ENCODE data around the gene DKKL1. TPM values are rescaled to one million over a fixed set of nuclear protein-coding genes. Genes with fewer than 3 reads are reported as not detected.

DKKL1 gene
- total and polyA plus RNA-seq, 2 experiments from 2014 or later: 0.76 to 2.9 TPM

DNA sequence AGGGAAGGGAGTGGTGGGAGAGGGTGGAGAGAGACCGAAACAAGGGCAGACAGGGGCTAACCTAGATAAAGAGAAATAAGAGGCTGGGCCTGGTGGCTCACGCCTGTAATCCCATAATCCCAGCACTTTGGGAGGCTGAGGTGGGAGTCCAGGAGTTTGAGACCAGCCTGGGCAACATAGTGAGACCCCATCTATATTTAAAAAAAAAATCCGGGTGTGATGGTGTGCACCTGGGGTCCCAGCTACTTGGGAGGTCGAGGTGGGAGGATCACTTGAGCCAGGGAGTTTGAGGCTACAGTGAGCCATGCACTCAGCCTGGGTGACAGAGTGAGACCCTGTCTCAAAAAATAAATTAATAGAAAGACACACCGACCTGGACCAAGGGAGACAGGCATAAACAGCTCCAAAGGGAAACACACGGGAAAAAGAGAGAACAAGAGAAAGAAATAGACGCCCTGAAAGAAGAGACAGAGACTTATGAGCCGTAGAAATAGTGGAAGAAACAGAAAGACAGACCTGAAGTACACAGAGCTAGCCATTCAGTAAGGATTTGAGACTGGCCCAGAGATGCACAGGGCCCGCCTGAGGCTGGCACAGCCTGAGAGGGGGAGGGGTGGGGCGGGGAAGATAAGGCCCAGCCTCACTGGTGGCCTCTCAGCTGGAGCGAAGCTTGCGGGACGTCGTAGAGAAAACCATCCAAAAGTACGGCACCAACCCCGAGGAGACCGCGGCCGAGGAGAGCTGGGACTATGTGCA, 26.2 kb upstream of the DKKL1 start:
- Mint-ChIP-seq H3K27me3 (ENCODE audit: insufficient read depth, low read depth, poor library complexity) (peaks cover 43% of the 10 kb centered on the region), H3K4me3 (peak overlapping the region; percentile 73), H3K4me1 (peaks cover 24% of the 10 kb centered on the region), H3K27ac (no peak overlapping the region), H3K9me3 (no peaks in the 10 kb centered on the region; the same call in 2 of the 3 replicates), H3K36me3 (ENCODE audit: low read depth) (peaks cover 27% of the 10 kb centered on the region)
- no peak for ATAC-seq
- Histone ChIP-seq H3K27me3 (ENCODE audit: insufficient read depth) (peaks cover 24% of the 10 kb centered on the region), H3K9me2 (ENCODE audit: insufficient read depth) (no peaks in the 10 kb centered on the region), H3K4me3 (peak overlapping the region; percentile 57), H4K20me1 (replicated peaks; ENCODE audit: insufficient read depth) (peaks cover 8% of the 10 kb centered on the region; the same call in 1 of the 2 replicates), H2AFZ (no peak overlapping the region), H3K4me2 (peak overlapping the region; percentile 90), H3K79me2 (replicated peaks; ENCODE audit: insufficient read depth) (no peaks in the 10 kb centered on the region), H3K4me1 (ENCODE audit: insufficient read depth) (peaks cover 15% of the 10 kb centered on the region), H3F3A (replicated peaks; ENCODE audit: low read depth) (peaks cover 10% of the 10 kb centered on the region; the same call in 1 of the 2 replicates), H3K36me3 (ENCODE audit: insufficient read depth) (peaks cover 7% of the 10 kb centered on the region; the same call in 1 of the 2 replicates), H3K27ac (ENCODE audit: low read depth) (no peak overlapping the region)
- DNase-seq (ENCODE audit: low spot score): peak; percentile 33
- no peak for TF ChIP-seq POLR2AphosphoS5 (IDR thresholded peaks at IDR 0.05; ENCODE audit: low read depth)
- no peak for TF ChIP-seq EZH2 (IDR thresholded peaks at IDR 0.05; ENCODE audit: low read depth, unreplicated experiment)
- no peak for TF ChIP-seq ZNF331 (CRISPR knock-in tag; IDR thresholded peaks at IDR 0.05; ENCODE audit: low read depth)
- TF ChIP-seq JUNB (IDR thresholded peaks at IDR 0.05; ENCODE audit: unreplicated experiment): no peak
- TF ChIP-seq, protein P1, sequence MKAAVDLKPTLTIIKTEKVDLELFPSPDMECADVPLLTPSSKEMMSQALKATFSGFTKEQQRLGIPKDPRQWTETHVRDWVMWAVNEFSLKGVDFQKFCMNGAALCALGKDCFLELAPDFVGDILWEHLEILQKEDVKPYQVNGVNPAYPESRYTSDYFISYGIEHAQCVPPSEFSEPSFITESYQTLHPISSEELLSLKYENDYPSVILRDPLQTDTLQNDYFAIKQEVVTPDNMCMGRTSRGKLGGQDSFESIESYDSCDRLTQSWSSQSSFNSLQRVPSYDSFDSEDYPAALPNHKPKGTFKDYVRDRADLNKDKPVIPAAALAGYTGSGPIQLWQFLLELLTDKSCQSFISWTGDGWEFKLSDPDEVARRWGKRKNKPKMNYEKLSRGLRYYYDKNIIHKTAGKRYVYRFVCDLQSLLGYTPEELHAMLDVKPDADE (IDR thresholded peaks at IDR 0.05): no peak
- TF ChIP-seq, protein P2, sequence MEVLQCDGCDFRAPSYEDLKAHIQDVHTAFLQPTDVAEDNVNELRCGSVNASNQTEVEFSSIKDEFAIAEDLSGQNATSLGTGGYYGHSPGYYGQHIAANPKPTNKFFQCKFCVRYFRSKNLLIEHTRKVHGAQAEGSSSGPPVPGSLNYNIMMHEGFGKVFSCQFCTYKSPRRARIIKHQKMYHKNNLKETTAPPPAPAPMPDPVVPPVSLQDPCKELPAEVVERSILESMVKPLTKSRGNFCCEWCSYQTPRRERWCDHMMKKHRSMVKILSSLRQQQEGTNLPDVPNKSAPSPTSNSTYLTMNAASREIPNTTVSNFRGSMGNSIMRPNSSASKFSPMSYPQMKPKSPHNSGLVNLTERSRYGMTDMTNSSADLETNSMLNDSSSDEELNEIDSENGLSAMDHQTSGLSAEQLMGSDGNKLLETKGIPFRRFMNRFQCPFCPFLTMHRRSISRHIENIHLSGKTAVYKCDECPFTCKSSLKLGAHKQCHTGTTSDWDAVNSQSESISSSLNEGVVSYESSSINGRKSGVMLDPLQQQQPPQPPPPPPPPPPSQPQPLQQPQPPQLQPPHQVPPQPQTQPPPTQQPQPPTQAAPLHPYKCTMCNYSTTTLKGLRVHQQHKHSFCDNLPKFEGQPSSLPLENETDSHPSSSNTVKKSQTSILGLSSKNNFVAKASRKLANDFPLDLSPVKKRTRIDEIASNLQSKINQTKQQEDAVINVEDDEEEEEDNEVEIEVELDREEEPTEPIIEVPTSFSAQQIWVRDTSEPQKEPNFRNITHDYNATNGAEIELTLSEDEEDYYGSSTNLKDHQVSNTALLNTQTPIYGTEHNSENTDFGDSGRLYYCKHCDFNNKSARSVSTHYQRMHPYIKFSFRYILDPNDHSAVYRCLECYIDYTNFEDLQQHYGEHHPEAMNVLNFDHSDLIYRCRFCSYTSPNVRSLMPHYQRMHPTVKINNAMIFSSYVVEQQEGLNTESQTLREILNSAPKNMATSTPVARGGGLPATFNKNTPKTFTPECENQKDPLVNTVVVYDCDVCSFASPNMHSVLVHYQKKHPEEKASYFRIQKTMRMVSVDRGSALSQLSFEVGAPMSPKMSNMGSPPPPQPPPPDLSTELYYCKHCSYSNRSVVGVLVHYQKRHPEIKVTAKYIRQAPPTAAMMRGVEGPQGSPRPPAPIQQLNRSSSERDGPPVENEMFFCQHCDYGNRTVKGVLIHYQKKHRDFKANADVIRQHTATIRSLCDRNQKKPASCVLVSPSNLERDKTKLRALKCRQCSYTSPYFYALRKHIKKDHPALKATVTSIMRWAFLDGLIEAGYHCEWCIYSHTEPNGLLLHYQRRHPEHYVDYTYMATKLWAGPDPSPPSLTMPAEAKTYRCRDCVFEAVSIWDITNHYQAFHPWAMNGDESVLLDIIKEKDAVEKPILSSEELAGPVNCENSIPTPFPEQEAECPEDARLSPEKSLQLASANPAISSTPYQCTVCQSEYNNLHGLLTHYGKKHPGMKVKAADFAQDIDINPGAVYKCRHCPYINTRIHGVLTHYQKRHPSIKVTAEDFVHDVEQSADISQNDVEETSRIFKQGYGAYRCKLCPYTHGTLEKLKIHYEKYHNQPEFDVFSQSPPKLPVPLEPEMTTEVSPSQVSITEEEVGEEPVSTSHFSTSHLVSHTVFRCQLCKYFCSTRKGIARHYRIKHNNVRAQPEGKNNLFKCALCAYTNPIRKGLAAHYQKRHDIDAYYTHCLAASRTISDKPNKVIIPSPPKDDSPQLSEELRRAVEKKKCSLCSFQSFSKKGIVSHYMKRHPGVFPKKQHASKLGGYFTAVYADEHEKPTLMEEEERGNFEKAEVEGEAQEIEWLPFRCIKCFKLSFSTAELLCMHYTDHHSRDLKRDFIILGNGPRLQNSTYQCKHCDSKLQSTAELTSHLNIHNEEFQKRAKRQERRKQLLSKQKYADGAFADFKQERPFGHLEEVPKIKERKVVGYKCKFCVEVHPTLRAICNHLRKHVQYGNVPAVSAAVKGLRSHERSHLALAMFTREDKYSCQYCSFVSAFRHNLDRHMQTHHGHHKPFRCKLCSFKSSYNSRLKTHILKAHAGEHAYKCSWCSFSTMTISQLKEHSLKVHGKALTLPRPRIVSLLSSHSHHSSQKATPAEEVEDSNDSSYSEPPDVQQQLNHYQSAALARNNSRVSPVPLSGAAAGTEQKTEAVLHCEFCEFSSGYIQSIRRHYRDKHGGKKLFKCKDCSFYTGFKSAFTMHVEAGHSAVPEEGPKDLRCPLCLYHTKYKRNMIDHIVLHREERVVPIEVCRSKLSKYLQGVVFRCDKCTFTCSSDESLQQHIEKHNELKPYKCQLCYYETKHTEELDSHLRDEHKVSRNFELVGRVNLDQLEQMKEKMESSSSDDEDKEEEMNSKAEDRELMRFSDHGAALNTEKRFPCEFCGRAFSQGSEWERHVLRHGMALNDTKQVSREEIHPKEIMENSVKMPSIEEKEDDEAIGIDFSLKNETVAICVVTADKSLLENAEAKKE (CRISPR knock-in tag; IDR thresholded peaks at IDR 0.05): no peak
- TF ChIP-seq STAT1 (IDR thresholded peaks at IDR 0.05; ENCODE audit: unreplicated experiment): no peak

Measured in GM23338 (cell line).